Hematopoietic multipotent progenitor cell treated with erythropoietin and hydrocortisone succinate and interleukin-3 and kit ligand, for 15 days (in vitro differentiated cells): ENCODE measurements around the gene HIF1A.
"Not testable (repeated sequence)": the region's sequence is repeated elsewhere in the genome, so short reads cannot be mapped to it uniquely, and the experiment has no call there.

Experiments
- DNase-seq: peaks from one replicate; pipeline ENCODE4 v3.0.0-alpha.2; 2015; ENCODE audit warnings: low spot score

Gene HIF1A

DNA sequence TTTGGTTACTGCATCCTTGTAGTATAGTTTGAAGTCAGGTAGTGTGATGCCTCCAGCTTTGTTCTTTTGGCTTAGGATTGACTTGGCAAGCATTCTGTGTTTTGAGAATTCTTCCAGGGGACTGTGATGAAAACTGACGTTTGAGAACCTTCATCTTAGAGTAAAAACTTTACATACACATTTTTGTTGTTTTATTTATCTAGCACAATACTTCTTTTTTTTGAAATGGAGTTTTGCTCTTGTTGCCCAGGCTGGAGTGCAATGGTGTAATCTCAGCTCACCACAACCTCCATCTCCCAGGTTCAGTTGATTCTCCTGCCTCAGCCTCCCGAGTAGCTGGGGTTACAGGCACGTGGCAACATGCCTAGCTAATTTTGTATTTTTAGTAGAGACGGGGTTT is 13.4 kb downstream of the HIF1A start:
- not testable (repeated sequence) for DNase-seq

- DNase-seq, result no peak
Measured at GRCh38 chr14:61710853-61711817, 15.8 kb downstream of the HIF1A start.

DNA sequence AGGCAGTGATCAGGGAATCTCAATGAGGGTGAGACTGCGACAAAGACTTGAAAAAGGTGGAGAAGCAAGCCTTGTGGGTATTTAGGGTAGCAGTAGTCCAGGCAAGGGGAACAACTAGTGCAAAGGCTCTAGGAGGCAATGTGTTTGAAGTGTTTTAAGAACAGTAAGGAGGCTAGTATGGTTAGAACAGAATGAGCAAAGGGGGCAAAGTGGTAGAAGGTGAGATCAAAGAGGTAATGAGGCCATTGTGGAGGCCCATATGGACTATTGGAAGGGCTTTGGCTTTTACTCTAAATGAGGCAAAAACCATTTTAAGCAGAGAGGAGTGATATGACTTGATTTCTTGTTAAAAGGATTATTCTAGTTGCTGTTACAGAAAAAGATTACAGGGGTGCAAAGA is 16.8 kb downstream of the HIF1A start:
- no peak for DNase-seq

GRCh38 chr14:61713724-61714437 is 18.6 kb downstream of the HIF1A start:
- DNase-seq, result no peak

GRCh38 chr14:61716956-61717355 is 21.6 kb downstream of the HIF1A start:
- no peak for DNase-seq

GRCh38 chr14:61718039-61718438 is 22.7 kb downstream of the HIF1A start:
- no peak for DNase-seq

DNA sequence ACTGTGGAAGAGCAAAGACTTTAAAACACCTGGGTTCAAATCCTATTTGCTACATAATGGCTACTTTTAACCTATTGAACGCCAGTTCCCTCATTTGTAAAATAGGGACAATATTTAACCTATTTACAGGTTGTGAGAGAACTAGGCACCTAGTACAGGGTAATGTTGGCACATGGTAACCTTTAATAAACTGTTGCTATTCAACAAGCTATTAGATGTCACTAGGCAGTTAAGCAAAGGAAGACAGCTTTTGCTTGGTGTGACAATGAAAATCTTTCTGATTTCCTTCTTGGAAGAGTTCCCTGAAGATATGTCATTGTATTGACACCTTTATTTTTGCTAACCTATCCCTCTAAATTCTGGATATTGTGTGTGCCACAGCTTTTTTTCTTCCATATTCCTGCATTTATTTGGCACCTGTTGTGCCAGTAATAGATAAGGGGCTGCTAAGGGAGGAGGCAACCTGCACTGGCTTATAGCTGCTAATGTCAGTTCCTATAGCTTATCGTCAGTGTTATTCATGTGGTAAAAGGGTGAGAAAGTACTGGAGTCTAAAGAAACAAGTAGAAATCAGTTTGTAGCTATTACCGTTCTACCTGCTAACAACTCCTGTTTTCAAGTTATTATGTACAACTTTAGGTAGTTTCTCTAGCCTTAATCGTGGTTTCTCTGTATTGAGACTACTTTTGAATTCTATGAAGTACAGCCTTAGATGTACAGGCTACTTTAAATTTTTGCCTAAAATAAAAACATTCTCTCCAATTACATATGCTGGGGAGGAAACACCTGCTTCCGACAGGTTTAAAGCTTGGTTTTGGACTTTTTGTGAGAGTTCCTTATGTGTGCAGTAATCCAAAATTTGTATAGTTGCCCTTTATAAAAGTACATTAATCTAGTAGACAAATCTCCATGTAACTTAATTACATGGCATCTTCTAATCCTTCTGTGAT is 24.3 kb downstream of the HIF1A start:
- peak; percentile 35 for DNase-seq

DNA sequence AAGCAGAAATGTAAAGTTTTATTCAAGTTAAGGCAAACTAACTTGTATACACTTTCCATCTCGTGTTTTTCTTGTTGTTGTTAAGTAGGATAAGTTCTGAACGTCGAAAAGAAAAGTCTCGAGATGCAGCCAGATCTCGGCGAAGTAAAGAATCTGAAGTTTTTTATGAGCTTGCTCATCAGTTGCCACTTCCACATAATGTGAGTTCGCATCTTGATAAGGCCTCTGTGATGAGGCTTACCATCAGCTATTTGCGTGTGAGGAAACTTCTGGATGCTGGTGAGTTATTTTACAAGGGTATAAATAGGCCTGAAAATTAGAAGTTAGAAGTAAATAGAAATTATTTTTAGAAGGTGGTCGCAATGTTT is 25.0 kb downstream of the HIF1A start:
- no peak for DNase-seq

DNA sequence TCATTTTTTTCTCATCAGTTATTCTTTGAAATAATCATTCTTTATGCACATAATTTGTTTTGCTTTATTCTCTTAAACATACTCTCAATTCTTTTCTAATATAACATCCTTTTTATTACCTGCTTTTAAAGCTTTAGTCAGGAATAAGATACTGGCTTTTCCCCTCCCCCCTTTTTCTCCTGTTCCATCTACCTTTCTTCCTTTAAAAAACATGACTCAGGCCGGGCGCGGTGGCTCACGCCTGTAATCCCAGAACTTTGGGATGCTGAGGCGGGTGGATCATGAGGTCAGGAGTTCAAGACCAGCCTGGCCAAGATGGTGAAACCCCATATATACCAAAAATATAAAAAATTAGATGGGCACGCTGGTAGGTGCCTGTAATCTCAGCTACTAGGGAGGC is 25.4 kb downstream of the HIF1A start:
- DNase-seq, result no peak

DNA sequence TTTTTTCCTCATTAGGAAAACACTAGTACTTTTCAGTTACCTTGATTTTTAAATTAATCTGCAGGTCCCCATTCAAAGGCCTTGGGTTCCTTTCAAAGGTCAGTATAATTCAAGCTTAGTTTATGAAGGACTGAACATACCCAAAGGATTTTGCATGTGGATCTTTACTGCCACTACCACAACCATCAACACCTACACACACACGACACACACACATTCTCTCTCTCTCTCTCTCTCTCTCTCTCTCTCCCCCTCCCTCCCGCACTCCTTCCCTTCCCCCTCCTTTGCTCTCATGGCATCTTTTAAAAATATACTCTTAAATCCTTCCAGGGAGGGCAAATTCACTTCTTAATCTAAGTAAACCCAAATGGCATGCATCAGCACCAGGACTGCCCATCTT is 28.8 kb downstream of the HIF1A start:
- no peak for DNase-seq

DNA sequence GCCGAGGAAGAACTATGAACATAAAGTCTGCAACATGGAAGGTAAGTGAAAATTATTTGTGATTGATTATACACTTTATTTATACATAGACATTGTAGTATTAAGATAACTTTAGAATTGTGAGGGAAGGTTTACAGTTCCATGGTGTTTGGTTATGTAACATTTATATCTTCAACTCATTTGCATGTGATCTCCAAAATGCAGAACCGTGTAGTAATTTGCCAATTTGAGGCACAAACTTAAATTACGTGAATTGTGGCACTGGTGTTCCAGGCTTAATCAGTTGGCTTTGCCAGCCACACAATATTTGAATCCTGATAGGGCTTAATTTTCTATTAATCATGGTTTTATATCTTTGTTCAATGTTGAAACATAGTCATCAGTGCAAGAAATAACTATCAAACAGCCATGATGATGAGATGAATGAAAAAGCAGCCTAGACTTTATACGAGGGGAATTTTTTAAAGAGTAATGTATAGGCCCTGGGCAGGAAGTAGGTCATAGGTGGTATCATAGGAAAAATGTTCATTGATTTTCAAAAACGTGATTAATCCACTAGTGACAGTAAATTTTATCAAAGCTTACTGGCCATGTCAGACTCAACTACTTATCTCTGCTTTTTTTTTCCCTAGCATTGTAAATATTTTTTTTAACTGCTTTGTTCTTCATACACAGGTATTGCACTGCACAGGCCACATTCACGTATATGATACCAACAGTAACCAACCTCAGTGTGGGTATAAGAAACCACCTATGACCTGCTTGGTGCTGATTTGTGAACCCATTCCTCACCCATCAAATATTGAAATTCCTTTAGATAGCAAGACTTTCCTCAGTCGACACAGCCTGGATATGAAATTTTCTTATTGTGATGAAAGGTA is 31.7 kb downstream of the HIF1A start:
- DNase-seq, result no peak

- peak; percentile 37 for DNase-seq
Measured at GRCh38 chr14:61730756-61731373, 35.6 kb downstream of the HIF1A start.

DNA sequence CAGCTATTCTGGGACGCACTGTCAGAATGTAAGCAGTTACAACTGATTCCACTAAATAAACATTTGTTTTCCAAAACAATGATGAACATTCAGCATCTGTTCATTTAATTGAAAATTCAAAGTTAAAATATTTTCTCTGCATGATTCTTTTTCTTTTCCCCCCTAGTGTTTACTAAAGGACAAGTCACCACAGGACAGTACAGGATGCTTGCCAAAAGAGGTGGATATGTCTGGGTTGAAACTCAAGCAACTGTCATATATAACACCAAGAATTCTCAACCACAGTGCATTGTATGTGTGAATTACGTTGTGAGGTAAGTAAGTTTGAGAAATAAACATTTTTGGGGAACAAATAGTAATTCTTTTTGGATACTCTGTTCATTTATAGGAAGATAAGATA is 38.7 kb downstream of the HIF1A start:
- DNase-seq, result no peak

DNA sequence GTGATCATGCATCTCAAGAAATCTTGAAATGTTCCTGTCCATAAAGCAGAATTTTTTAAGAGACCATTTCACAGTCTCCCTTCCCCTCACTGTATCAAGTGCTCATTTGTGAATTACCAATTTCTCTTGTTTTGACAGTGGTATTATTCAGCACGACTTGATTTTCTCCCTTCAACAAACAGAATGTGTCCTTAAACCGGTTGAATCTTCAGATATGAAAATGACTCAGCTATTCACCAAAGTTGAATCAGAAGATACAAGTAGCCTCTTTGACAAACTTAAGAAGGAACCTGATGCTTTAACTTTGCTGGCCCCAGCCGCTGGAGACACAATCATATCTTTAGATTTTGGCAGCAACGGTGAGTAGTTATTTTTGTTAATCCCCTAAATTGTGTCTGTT is 41.4 kb downstream of the HIF1A start:
- DNase-seq, result no peak

DNA sequence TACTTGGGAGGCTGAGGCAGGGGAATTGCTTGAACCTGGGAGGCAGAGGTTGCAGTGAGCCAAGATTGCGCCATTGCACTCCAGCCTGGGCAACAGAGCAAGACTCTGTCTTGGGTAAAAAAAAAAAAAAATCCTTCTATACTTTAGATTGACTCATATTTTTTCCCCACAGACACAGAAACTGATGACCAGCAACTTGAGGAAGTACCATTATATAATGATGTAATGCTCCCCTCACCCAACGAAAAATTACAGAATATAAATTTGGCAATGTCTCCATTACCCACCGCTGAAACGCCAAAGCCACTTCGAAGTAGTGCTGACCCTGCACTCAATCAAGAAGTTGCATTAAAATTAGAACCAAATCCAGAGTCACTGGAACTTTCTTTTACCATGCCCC is 42.6 kb downstream of the HIF1A start:
- no peak for DNase-seq

GRCh38 chr14:61739133-61739532 is 43.8 kb downstream of the HIF1A start:
- no peak for DNase-seq

DNA sequence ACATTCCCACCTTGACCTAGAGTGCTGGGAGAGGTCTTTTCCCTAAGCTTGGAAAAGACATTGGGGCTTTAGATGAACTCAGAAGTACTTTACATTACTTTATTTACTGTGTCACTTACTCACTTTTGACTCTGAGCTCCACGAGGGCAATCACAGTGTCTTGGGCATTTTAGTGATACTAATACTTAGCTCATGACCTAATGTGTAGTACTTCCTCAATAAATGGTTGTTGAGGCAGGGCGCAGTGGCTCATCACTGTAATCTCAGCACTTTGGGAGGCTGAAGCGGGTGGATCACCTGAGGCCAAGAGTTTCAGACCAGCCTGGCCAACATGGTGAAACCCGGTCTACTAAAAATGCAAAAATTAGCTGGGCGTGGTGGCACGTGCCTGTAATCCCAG is 47.1 kb downstream of the HIF1A start:
- DNase-seq, result no peak

DNA sequence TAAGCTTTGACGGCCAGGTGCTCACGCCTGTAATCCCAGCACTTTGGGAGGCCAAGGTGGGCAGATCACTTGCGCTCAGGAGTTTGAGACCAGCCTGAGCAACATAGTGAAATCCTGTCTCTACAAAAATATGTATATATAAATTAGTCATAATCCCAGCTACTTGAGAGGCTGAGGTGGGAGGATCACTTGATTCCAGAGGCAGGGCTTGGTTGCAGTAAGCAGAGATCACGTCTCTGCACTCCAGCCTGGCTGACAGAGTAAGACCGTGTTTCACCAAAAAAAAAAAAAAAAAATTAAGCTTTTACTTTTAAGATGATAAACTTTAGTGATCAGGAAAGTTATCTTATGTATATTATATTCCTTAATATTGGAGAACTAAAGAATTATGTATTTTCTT is 48.9 kb downstream of the HIF1A start:
- no peak for DNase-seq

DNA sequence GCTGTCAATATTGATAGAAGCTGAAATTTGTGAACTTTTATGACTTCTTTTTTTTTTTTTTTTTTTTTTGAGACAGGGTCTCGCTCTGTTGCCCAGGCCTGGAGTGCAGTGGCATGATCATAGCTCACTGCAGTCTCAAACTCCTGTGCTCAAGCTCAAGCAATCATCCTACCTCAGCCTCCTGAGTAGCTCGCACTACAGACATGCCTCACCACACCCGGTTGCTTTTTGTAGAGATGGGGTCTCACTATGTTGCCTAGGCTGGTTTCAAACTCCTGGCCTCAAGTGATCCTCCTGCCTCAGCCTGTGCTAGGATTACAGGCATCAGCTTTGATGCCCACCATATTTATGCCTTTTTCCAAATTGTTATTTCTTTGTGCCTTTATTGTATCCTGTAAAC is 51.0 kb downstream of the HIF1A start:
- DNase-seq, result not testable (repeated sequence)

GRCh38 chr14:61746881-61747280 is 51.6 kb downstream of the HIF1A start:
- no peak for DNase-seq

DNA sequence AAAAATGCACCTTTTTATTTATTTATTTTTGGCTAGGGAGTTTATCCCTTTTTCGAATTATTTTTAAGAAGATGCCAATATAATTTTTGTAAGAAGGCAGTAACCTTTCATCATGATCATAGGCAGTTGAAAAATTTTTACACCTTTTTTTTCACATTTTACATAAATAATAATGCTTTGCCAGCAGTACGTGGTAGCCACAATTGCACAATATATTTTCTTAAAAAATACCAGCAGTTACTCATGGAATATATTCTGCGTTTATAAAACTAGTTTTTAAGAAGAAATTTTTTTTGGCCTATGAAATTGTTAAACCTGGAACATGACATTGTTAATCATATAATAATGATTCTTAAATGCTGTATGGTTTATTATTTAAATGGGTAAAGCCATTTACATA is 52.0 kb downstream of the HIF1A start:
- DNase-seq, result no peak
